ENCODE results near the gene HECTD4. TPM values are rescaled to one million over a fixed set of nuclear protein-coding genes. Genes with fewer than 3 reads are reported as not detected.
A peak's percentile ranks its signal among the peaks of the same experiment; 100 is the strongest.

The HECTD4 gene
- total and polyA plus RNA-seq, 9 of the 15 experiments (the other 6 are each of a cell fraction or from before 2014, with no cell fraction given), result 3.5 to 33.3 (median 13.5) TPM

- TF ChIP-seq ETS2 (tag; IDR thresholded peaks at IDR 0.05; ENCODE audit: borderline replicate concordance, poor library complexity, severe bottlenecking) (no peak), PHB2 (IDR thresholded peaks at IDR 0.05; ENCODE audit: low read depth) (0 out of 2 replicates have a peak, but pooled peaks have one; percentile 8), SRSF7 (optimal IDR thresholded peaks at IDR 0.05; ENCODE audit: low read depth, low read length) (no peak), FOXA3 (CRISPR knock-in tag; conservative IDR thresholded peaks at IDR 0.05 in 1 of 2, IDR thresholded peaks at IDR 0.05 in 1 of 2) (no peak), PKNOX1 (IDR thresholded peaks at IDR 0.05) (peak; percentile 60), ZNF644 (tag; IDR thresholded peaks at IDR 0.05; ENCODE audit: low read depth) (no peak; the same call in 1 of the 2 replicates), ZNF224 (CRISPR knock-in tag; IDR thresholded peaks at IDR 0.05) (no peak), ZNF766 (CRISPR knock-in tag; conservative IDR thresholded peaks at IDR 0.05) (peak; percentile 33; the same call in 1 of the 2 replicates), ZNF518B (CRISPR knock-in tag; IDR thresholded peaks at IDR 0.05) (no peak), ARID3A (IDR thresholded peaks at IDR 0.05; ENCODE audit: borderline replicate concordance, low read depth, low read length) (no peak), ZNF354B (CRISPR knock-in tag; IDR thresholded peaks at IDR 0.05) (no peak), ZNF76 (CRISPR knock-in tag; IDR thresholded peaks at IDR 0.05; ENCODE audit: borderline replicate concordance) (no peak), HNRNPK (IDR thresholded peaks at IDR 0.05; ENCODE audit: low read depth, low read length, poor library complexity, severe bottlenecking) (no peak), L3MBTL2 (IDR thresholded peaks at IDR 0.05) (peak; percentile 79)
Observed at GRCh38 chr12:112409064-112409905, 27.1 kb upstream of the HECTD4 start, which contains the start of gene RPL6 (continued).

Measured in K562 (cell line).